GM15510 (cell line): Measurements from ENCODE around the gene NUP50.

ENCODE experiments used
- POLR2A ChIP-seq: IDR thresholded peaks from 3 replicates; pipeline ENCODE4 v1.6.1; 2011; ENCODE audit warnings: borderline replicate concordance; ENCODE audit not compliant: insufficient read length; ENCODE audit errors: extremely low read depth

NUP50 gene

GRCh38 chr22:45179276-45180049 is 15.7 kb downstream of the NUP50 start:
- TF ChIP-seq POLR2A, result no peak

- no peak for TF ChIP-seq POLR2A
Observed at GRCh38 chr22:45180146-45180679, 16.5 kb downstream of the NUP50 start.

DNA sequence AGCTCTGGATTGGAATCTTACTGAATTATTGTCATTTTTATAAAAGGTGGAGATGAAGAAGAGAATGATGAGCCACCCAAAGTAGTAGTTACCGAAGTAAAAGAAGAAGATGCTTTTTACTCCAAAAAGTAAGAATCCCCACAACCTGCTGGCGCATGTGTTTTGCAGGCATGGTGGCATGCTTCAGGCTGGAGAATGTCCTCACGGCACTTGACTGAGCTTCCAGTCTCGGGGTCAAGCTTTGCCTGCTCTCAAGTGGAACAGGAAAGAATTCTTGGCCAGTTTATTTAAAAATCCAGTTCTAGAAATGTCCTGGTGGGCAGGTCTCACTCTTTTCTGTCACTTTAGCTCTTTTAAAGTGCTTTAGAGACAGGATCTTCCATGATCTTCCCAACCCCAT is 17.5 kb downstream of the NUP50 start:
- TF ChIP-seq POLR2A, result no peak

DNA sequence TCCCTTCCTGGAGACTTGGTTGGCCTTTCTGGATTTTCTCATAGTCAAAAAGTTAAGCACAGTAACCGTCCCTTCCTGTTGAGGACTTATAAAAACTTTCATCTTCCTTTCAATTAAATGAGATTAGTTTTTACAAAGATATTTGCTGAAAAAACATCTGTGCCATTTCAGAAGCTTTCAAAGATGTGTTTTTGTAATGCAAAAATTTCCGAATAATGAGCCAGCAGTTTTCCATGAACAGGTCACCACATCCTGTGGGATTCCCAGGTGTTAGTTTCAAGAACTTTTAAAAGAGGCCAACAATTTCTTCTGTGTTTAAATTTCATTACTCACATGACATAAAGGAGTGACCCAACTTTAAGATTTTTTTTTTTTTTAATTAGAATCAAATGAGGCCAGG is 18.0 kb downstream of the NUP50 start:
- TF ChIP-seq POLR2A, result no peak

DNA sequence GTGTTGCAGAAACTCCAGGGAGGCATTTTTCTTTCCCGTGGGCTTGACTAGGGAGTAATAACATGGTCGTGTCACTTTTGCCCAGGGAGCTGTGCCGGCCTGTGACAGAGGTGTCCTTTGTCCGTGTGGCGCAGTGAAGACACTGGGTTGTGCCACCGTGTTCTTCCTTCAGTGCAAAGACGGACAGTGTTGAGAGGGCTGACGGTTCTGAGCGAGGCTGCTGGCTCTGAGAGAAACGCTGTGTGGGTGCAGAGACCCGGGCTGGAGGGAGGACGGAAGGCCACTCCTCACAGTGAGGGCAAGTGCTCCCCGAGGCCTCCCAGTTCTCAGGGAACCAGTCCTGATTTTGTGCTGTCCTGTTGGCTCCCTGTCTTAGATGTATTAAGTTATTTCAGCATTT is 20.2 kb downstream of the NUP50 start:
- no peak for TF ChIP-seq POLR2A

GRCh38 chr22:45185718-45186514 is 22.2 kb downstream of the NUP50 start:
- no peak for TF ChIP-seq POLR2A

DNA sequence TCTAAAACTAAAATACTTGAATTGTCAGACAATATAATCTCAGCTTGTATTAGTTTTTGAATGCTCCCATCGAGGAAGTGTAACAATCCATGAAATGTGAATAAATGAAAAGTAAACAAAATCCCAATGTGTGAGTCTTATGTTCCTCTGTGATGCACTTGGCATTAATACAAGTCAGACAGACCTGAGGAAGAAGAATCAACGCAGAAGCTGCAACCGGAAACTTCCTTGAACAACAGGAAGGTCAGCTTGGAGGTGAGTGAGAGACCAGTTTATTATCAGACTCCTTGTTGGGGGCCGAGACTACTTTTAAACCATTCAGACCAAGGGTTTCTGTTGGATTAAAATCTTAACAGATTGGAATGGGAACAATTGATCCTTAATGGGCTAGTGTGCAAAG is 24.2 kb downstream of the NUP50 start:
- no peak for TF ChIP-seq POLR2A

- no peak for TF ChIP-seq POLR2A
Observed at GRCh38 chr22:45188779-45189178, 25.1 kb downstream of the NUP50 start.

GRCh38 chr22:45190202-45190872 is 26.6 kb downstream of the NUP50 start:
- no peak for TF ChIP-seq POLR2A

GRCh38 chr22:45192701-45193187 is 29.0 kb downstream of the NUP50 start:
- no peak for TF ChIP-seq POLR2A

- TF ChIP-seq POLR2A, result no peak
Observed at GRCh38 chr22:45194686-45195085, 31.0 kb downstream of the NUP50 start.

GRCh38 chr22:45195616-45196015 is 31.9 kb downstream of the NUP50 start:
- TF ChIP-seq POLR2A, result no peak

DNA sequence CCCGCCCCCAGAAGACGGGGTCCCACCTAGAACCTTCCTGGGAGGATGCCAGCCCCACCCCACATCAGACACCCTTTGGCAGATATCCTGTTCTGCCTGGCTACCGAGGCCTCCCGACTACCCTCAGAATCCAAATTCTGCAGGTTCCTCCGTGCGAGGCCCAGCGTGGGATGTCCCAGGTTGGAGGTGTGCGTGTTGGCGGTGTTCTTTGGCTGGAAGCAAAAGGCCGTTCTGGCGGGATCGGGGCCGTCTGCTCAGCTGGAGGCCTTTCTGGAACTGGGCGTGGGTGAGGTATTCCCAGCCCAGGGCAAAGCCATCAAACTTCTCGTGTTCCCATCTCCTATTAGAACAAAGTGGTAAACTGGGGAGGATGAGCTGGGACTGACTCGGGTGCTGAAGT is 32.6 kb downstream of the NUP50 start:
- no peak for TF ChIP-seq POLR2A

DNA sequence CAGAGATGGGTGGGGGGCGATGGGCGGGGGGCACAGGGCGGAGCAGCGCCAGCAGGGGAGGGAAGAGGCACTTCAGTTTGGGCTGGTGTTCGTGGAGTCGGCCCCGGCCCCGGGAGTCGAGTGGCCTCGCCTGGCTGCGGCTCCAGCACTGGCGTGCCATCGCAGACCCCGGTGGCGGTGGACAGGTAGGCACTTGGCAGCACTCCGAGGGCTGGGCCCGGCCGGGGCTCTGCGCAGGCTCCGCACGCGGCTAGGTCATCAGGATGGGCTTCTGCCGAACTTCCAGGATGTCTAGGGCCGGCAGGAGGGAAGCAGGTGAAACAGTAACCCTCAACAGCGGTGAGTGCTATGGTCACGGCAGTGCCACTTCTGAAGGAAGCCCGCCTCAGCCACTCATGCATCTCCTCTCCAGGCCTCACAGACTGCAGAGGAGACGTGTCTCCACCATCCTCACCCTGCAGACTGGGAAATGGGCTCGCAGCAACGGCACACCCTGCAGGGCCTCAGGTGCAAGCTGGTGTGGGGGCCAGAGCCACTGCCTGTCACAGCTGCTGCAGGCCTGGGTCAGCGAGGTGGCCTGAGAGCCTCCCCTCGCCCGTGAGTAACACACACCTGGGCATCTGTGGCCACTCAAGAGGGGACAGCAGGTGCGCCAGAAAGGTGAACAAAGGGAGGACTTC is 33.3 kb downstream of the NUP50 start:
- no peak for TF ChIP-seq POLR2A

- no peak for TF ChIP-seq POLR2A
Observed at GRCh38 chr22:45197606-45198462, 34.1 kb downstream of the NUP50 start.

- TF ChIP-seq POLR2A, result no peak
Observed at GRCh38 chr22:45198463-45198795, 34.7 kb downstream of the NUP50 start.
